HG03520 (cell line): ENCODE data around the gene TEDC1.

Experiments used
- ATAC-seq: cut with Tn5 transposase; IDR thresholded peaks from one replicate; pipeline ENCODE4 v1.9.1; 2021; ENCODE audit warnings: mild to moderate bottlenecking, moderate library complexity; ENCODE audit not compliant: unreplicated experiment

TEDC1 gene

GRCh38 chr14:105517096-105517495 is 26.1 kb downstream of the TEDC1 start:
- ATAC-seq: no peak

- ATAC-seq: no peak
Observed at GRCh38 chr14:105519946-105520698, 29.1 kb downstream of the TEDC1 start.

GRCh38 chr14:105525326-105525725 is 34.3 kb downstream of the TEDC1 start:
- no peak for ATAC-seq

- ATAC-seq: no peak
Observed at GRCh38 chr14:105525861-105526775, 35.1 kb downstream of the TEDC1 start, which contains the start of gene TMEM121. Gene TMEM121, plus strand, starts transcription at chr14:105526583. Its CDS starts 2,252 bp downstream, at chr14:105528835.

- ATAC-seq: no peak
Observed at GRCh38 chr14:105526776-105527380, 35.8 kb downstream of the TEDC1 start.

- ATAC-seq: no peak
Observed at GRCh38 chr14:105527381-105527825, 36.4 kb downstream of the TEDC1 start.

- no peak for ATAC-seq
Observed at GRCh38 chr14:105527826-105528585, 37.0 kb downstream of the TEDC1 start.

- no peak for ATAC-seq
Observed at GRCh38 chr14:105528586-105529318, 37.7 kb downstream of the TEDC1 start.

- no peak for ATAC-seq
Observed at GRCh38 chr14:105529319-105529568, 38.2 kb downstream of the TEDC1 start.

- ATAC-seq: no peak
Observed at GRCh38 chr14:105529569-105530284, 38.7 kb downstream of the TEDC1 start.

- ATAC-seq: no peak
Observed at GRCh38 chr14:105530285-105531087, 39.4 kb downstream of the TEDC1 start.

GRCh38 chr14:105531088-105531893 is 40.2 kb downstream of the TEDC1 start:
- no peak for ATAC-seq

- no peak for ATAC-seq
Observed at GRCh38 chr14:105531894-105532623, 41.0 kb downstream of the TEDC1 start.

GRCh38 chr14:105532735-105533141 is 41.7 kb downstream of the TEDC1 start:
- no peak for ATAC-seq

GRCh38 chr14:105533391-105533790 is 42.3 kb downstream of the TEDC1 start:
- no peak for ATAC-seq

GRCh38 chr14:105533811-105534498 is 42.9 kb downstream of the TEDC1 start:
- ATAC-seq: no peak

- ATAC-seq: no peak
Observed at GRCh38 chr14:105534586-105534985, 43.5 kb downstream of the TEDC1 start.
